Iris pigment epithelial cell (primary cell): ENCODE measurements around the gene PCOLCE2.

ENCODE experiments used
- DNase-seq: peaks from one replicate; pipeline ENCODE4 v3.0.0-alpha.2; 2011; ENCODE audit warnings: low read depth

The PCOLCE2 gene, protein sequence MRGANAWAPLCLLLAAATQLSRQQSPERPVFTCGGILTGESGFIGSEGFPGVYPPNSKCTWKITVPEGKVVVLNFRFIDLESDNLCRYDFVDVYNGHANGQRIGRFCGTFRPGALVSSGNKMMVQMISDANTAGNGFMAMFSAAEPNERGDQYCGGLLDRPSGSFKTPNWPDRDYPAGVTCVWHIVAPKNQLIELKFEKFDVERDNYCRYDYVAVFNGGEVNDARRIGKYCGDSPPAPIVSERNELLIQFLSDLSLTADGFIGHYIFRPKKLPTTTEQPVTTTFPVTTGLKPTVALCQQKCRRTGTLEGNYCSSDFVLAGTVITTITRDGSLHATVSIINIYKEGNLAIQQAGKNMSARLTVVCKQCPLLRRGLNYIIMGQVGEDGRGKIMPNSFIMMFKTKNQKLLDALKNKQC

DNA sequence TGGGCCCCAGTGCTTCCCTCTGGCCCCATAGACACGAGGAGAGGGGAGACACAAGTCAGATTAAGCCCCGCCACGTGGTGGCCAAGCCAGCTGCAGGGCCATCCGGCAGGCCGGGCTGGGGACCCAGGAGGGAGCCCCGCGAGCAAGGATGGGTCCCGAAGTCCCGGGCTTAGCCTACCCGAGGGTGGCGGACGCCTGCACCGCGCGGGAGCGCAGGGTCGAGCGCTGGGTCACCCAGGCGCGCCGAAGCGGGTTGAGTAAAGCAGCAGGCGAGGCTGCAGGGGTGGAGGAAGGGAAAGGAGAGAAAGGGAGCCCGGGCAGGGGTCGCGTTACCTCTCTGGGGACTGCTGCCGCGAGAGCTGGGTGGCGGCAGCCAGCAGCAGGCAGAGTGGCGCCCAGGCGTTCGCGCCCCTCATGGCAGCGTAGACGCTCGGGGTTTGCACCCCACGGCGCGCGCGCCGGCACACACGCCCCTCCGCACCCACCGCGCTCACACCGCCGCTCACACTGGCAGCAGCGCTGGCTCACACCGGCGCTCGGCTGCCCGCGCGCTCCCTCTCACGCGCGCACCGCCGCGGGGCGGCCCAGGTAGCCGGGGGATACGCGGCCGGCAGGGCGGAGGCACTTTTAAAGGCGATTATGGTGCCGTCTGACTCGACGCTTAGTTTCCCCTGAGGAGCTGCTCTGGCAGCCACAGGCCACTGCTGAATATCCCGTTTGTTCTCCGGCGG is at the start of gene PCOLCE2:
Gene PCOLCE2 (minus strand): TSS at position 603 of the 731 bp plus-strand sequence. CDS start 187 bp downstream, at position 416.
- peak; percentile 14 for DNase-seq

- no peak for DNase-seq
Observed at GRCh38 chr3:142935963-142936362, 47.1 kb upstream of the PCOLCE2 start.

DNA sequence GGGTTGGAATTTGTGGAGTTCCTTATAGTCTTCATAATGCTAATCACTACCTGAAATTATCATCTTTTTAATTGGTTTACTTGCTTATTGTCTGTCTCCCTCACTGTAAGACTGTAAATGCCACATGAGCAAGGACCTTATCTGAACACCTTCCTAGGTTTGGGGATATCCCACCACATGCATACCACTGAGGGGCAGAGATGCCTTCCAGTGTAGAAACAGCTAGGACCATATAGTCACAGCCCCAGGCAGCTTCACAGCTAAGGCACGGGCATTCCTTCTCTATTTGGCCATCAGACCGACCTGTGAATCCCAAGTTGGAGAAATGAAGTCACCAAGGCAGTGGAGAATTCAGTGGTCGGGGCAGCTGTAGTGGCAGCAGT is 46.0 kb upstream of the PCOLCE2 start:
- no peak for DNase-seq

DNA sequence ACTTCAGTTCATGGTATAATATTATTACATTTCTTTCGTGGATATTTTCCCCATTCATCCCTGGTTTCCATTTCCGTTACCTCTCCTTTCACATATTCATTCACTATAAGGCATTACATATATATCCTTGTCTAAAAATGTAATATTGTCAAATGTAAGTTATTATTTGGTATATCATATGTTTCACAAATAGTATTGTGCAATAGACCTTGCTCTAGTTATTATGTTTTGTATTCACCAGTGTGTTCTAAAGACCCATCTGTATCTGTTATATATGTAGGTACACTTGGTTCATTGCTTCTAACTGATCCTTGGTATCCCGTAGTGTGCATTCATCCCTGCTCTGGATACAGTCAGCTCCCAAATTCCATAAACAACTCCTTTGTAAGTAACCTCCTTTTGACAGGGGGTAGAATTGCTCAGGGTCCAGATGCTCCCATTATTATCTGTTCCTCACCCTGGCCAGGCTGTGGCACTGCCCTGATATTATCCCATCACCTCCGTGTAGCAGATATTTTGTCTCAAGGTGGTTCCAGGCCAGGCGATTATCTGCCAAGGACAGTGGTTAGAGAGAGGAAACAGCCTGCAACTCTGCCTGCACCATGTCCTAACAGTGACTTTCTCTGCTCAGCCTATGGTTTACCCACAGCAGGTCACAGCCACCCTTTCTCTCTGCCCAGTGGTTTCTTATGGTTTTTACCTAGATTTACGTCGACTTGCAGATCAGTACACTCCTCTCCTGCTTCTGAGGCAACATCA is 45.4 kb upstream of the PCOLCE2 start:
- no peak for DNase-seq

DNA sequence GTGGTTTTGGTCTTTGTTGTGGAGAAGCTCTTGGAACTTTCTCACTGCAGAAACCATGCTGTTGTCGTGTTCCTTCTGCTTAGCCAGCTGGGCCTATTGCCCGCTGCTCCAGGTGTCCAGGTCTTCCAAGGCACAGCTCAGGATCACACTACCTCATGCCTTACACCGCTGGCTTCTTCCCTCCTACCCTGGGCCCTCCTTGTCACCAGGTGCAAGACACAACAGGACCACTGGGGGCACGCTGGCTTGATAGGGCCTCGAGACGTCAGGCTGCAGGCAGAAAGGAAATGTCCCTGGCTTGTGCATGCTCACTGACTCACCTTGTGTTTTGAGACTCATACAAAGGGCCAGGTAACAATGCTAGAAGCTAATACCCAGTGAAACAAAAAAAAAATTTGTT is 42.3 kb upstream of the PCOLCE2 start:
- DNase-seq = no peak

- no peak for DNase-seq
Observed at GRCh38 chr3:142930463-142930862, 41.6 kb upstream of the PCOLCE2 start.

DNA sequence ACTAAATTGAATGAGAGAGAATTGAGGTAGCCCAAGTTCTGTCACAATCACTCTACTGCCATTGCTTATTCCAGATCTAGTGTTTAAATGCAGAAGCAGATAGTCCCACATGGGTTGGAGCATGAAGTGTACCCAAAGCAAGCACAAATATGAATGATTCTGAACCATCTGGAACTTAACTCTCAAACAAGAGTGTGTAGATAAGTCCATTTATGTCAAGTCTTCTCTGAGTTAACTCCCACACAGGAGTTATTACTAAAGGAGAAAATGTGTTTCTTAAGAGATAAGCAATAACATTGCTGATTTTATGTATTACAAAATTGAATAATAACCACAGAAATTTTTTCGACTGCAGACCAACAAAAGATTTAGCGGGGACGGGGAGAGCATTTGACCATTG is 41.0 kb upstream of the PCOLCE2 start:
- DNase-seq = no peak

DNA sequence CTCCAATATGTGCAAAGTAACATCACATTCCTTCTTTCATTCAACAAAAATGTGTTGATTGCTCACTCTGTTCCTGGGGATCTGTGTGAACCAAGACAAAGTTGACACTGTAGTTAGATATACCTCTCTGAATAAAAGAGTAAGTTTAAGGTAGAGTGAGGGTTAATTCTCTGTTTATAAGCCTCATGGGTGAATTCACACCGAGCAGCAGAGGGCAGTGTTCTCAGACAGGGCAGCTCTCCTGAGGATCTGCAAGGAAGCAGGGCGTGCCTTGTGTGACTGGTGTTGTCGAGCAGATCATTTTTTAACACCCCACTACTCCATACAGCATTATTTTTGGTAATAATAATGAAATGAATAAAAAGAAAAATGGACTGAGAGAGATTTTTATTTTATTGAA is 40.2 kb upstream of the PCOLCE2 start:
- peak; percentile 50 for DNase-seq

DNA sequence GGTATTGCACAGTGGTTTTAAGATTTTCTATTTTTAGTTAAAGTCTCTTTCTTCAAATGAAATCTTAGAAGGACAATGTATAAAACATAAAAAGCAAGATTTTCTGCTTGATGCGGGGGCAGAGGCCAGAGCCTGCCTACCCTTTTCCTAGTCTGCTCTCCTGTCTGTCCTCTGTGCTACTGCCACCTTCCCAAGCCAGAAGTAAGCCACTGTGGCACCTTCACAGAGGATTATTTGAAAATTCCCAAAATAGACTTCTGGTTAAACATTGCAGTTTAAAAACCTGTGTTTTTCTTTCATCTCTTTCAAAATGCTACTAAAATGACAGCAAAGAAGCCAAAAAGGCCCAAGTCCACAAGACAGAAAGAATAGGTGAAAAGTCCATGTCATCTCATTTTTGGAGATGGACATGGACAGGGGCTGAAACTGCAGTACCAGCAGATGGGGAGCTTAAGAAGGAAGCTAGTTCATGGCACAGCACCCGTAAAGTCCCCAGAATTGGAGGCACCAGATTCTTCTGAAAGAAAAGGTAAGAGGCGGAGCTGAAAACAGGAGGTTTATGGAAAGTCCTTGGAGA is 37.6 kb upstream of the PCOLCE2 start:
- DNase-seq = no peak

GRCh38 chr3:142925140-142925539 is 36.3 kb upstream of the PCOLCE2 start:
- no peak for DNase-seq

DNA sequence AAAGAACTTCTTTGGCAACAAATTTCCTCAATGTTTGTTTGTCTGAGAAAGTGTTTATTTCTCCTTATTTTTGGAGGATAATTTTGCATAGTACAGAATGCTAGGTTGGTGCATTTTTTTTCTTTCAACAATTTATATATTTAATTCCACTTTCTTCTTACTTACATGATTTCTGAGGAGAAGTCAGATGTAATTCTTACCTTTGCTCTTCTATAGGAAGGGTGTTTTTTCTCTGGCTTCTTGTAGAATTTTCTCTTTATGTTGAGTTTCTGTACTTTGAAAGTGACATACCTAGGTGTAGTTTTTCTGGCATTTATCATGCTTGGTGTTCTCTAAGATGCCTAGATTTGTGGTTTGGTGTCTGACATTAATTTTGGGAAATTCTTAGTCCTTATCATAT is 34.8 kb upstream of the PCOLCE2 start:
- DNase-seq = no peak

GRCh38 chr3:142916605-142917004 is 27.7 kb upstream of the PCOLCE2 start:
- DNase-seq = no peak

DNA sequence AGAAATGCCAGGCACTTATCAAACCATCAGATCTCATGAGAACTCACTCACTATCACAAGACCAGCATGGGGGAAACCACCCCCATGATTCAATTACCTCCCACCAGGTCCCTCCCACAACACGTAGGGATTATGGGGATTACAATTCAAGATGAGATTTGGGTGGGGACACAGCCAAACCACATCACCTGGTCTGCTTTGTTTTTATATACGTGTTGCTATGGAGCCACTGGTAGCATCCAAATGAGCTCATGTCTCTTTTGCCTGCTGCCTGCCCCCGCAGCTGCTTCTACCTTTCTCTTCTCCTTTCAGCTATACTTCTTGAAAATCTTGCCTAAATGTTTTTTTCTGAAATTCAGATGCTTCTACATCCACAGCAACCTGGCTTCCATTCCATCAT is 26.8 kb upstream of the PCOLCE2 start:
- no peak for DNase-seq

- DNase-seq = no peak
Observed at GRCh38 chr3:142914286-142914811, 25.5 kb upstream of the PCOLCE2 start.

GRCh38 chr3:142913432-142913831 is 24.5 kb upstream of the PCOLCE2 start:
- no peak for DNase-seq

DNA sequence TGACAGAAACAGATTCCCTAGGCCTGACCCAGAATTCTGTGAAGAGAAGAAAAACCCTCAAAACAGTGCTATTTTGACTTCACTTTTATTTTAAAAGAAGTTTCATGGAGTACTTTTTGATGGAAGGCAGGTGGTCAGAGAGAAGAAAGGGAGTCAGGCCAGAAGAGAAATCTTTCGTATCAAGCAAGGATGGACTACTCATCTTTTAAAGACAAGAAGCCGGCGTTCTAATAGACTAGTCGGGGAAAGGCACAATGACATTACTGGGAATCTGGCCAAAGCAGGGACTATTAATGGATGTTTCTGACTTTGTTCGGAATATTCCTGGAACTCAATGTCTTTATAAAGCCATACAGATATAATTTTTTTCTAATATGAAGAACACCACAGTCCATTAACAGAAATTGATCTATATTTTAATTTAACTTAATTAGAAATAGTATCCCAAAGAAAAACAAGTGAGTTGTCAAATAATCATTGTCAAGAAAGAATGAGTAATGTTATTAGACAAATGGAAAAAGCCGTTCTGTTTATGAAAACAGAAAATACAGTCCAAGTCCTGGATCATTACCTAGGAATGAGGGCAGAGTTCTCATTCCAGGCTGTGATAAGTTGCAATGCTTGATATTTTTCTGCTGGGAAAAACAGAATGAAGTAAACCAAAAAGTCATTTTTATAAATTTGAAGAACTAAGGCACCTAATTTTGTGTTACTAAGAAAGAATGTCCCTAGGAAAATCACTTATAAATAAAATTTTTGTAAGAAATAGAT is 23.7 kb upstream of the PCOLCE2 start:
- peak; percentile 16 for DNase-seq

GRCh38 chr3:142910280-142910679 is 21.4 kb upstream of the PCOLCE2 start:
- DNase-seq = no peak

- DNase-seq = no peak
Observed at GRCh38 chr3:142909282-142909681, 20.4 kb upstream of the PCOLCE2 start.

DNA sequence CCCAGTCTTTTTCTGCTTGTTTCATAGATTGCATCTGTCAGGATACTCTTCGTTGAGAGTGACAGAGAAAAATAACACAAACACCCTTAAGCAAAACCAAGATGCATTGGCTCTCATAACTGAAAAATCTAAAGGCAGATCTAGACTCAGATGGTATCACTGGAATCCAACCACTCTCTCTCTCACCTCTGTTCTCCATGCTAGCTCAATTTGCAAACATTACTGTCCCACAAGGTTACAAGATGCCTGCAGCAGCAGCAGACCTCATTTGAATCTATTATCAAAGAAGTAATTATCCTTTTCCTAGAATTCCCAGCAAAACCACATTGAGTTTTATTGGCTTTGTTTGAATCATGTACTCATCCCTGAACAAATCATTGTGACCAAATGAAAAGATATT is 19.1 kb upstream of the PCOLCE2 start:
- no peak for DNase-seq

DNA sequence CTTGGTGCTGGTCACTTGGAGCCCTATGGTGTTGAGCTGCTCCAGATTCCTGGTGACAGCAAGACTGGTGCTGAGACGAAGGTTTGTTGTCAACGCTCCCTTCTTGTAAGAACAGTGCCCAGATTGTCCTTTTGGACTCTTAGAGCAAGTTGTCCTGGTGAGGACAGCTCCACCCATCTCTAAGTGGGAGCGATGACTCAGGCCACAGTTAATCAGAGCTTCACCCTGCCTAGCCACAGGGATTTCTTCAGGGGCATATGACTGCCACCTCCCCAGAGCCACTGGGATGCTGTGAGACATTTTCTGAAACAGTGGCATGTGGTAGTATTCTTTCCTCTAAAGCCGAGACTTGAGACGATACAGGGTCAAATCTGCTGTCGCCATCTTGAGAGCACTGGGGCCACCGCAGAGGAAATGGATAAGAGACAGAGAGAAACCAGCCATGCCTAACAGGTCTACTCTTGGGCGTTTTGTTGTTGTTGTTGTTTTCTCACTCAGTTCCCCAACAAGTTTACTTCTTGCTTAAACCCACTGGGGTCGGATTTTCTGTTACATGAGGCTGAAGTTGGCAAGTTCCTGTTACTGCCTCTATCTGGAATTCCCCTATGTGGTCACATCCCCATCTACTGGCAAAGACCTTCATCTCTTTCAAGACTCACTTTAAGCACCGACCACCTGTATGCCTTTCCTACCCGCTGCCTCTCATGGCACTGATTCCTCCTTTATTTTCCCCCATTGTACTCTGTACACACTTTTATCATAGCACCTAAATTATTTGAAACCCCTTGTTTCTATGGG is 16.0 kb upstream of the PCOLCE2 start:
- peak; percentile 40 for DNase-seq
